ENCODE results near the gene ADAMTS14. TPM values are rescaled to one million over a fixed set of nuclear protein-coding genes. Genes with fewer than 3 reads are reported as not detected.

ADAMTS14 gene
- total RNA-seq, 2 donors from 2014 or later, result 0.33 TPM; not detected in 1

- 55 to 71% methylated on average over 8 of the region's 8 CpGs for WGBS, 2 donors
- Histone ChIP-seq H3K27ac (no peak overlapping the region), H3K27me3 (no peaks in the 10 kb centered on the region), H3K4me3 (no peak overlapping the region), H3K36me3 (replicated peaks in 1 of 2; ENCODE audit: insufficient read depth in 1 of 2, low read depth in 2 of 2) (no peaks in the 10 kb centered on the region), H3K4me1 (no peaks in the 10 kb centered on the region), H3K9me3 (no peaks in the 10 kb centered on the region)
- no peak for ATAC-seq
- TF ChIP-seq CTCF (IDR thresholded peaks at IDR 0.05) (no peak), POLR2A (IDR thresholded peaks at IDR 0.05) (no peak)
- no peak for DNase-seq
- intact Hi-C loops (cut with DNase I), result no loop called here
These were observed 13.2 kb downstream of the ADAMTS14 start for GRCh38 chr10:70685455-70685911.

- no peaks in the 10 kb centered on the region for H3K36me3 ChIP-seq (replicated peaks in 1 of 2; ENCODE audit: insufficient read depth in 1 of 2, low read depth in 2 of 2)
- no peaks in the 10 kb centered on the region for H3K27me3 ChIP-seq
- DNase-seq, result no peak
- no peaks in the 10 kb centered on the region for H3K4me1 ChIP-seq
- no peaks in the 10 kb centered on the region for H3K9me3 ChIP-seq
- no peak for ATAC-seq
- WGBS, 2 donors, result 86 to 96% methylated on average over 8 of the region's 9 CpGs
- TF ChIP-seq POLR2A (IDR thresholded peaks at IDR 0.05), result no peak
- H3K4me3 ChIP-seq, result no peak overlapping the region
- H3K27ac ChIP-seq, result no peak overlapping the region
- intact Hi-C loops (cut with DNase I), result no loop called here
These were observed 16.5 kb downstream of the ADAMTS14 start for GRCh38 chr10:70688828-70689227.

- Histone ChIP-seq H3K9me3 (no peaks in the 10 kb centered on the region), H3K4me3 (no peak overlapping the region), H3K27me3 (no peaks in the 10 kb centered on the region), H3K27ac (no peak overlapping the region), H3K36me3 (replicated peaks in 1 of 2; ENCODE audit: insufficient read depth in 1 of 2, low read depth in 2 of 2) (no peaks in the 10 kb centered on the region), H3K4me1 (no peaks in the 10 kb centered on the region)
- 88 to 89% methylated on average over 12 of the region's 12 CpGs for WGBS, 2 donors
- no peak for DNase-seq
- TF ChIP-seq POLR2A (IDR thresholded peaks at IDR 0.05), result no peak
- no peak for TF ChIP-seq CTCF (IDR thresholded peaks at IDR 0.05)
- ATAC-seq, result no peak
- intact Hi-C loops (cut with DNase I), result no loop called here
These were observed 17.4 kb downstream of the ADAMTS14 start for GRCh38 chr10:70689661-70690060.

- Histone ChIP-seq H3K27ac (no peak overlapping the region), H3K36me3 (replicated peaks in 1 of 2; ENCODE audit: insufficient read depth in 1 of 2, low read depth in 2 of 2) (no peaks in the 10 kb centered on the region), H3K9me3 (no peaks in the 10 kb centered on the region), H3K4me1 (no peaks in the 10 kb centered on the region), H3K4me3 (no peak overlapping the region), H3K27me3 (no peaks in the 10 kb centered on the region)
- DNase-seq, result no peak
- TF ChIP-seq CTCF (IDR thresholded peaks at IDR 0.05) (no peak), POLR2A (IDR thresholded peaks at IDR 0.05) (no peak)
- no peak for ATAC-seq
- intact Hi-C loops (cut with DNase I), result no loop called here
- 88% methylated on average over 5 of the region's 11 CpGs; no CpG with 5 or more reads in 1 of the 2 donors for WGBS, 2 donors
These were observed 18.3 kb downstream of the ADAMTS14 start for GRCh38 chr10:70690589-70690988.

GRCh38 chr10:70691611-70692010 is 19.3 kb downstream of the ADAMTS14 start:
- ATAC-seq, result no peak
- intact Hi-C loops (cut with DNase I), result no loop called here
- 63 to 64% methylated on average over 6 of the region's 6 CpGs for WGBS, 2 donors

More at GRCh38 chr10:70691611-70692010, 19.3 kb downstream of the ADAMTS14 start:
- Histone ChIP-seq H3K36me3 (replicated peaks in 1 of 2; ENCODE audit: insufficient read depth in 1 of 2, low read depth in 2 of 2) (no peaks in the 10 kb centered on the region), H3K27ac (no peak overlapping the region), H3K27me3 (no peaks in the 10 kb centered on the region), H3K4me3 (no peak overlapping the region), H3K9me3 (no peaks in the 10 kb centered on the region), H3K4me1 (no peaks in the 10 kb centered on the region)
- DNase-seq, result no peak
- TF ChIP-seq POLR2A (IDR thresholded peaks at IDR 0.05), result no peak
- no peak for TF ChIP-seq CTCF (IDR thresholded peaks at IDR 0.05)

All from body of pancreas (tissue), 4 donors.